NCI-H82 treated with DMSO at 0.1 percent for 48 hours (cell line): ENCODE measurements around the gene OAS2.
"Not testable (repeated sequence)": the region's sequence is repeated elsewhere in the genome, so short reads cannot be mapped to it uniquely, and the experiment has no call there.

Experiments
- DNase-seq: peaks from one replicate; lab custom pipeline; 2025; ENCODE audit not compliant: unreplicated experiment; lab: John Stamatoyannopoulos, UW

The OAS2 gene

DNA sequence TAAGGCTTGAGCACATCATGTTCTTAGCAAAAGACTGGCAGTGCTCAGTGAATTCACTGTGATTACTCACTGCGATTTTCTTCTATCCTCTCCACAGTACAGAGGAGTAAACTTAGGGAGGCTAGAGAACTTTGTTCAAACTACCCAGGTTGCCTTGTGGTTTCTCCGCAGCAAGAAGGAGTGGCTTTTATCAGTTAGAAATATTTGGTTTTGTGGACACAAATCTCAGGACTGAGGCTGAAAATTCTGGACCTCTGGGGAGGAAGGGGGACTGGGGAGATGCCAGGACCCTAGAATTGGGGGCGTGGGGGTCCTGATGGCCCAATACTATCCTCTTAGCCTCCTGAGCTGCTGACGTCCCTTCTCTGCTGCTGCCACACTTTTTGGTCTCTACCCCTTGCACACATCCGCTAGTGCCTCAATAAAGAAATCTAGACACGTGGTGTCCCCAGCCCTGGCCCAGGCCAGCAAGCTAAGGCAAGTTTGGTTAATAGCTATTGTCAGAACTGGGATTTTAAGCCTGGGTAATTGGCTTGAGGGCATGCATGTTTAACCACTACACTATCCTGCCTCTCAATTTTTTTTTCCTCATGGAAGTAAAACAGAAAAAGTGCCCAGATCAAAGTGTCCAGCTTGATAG is 842 bp downstream of the OAS2 start:
- DNase-seq = no peak

DNA sequence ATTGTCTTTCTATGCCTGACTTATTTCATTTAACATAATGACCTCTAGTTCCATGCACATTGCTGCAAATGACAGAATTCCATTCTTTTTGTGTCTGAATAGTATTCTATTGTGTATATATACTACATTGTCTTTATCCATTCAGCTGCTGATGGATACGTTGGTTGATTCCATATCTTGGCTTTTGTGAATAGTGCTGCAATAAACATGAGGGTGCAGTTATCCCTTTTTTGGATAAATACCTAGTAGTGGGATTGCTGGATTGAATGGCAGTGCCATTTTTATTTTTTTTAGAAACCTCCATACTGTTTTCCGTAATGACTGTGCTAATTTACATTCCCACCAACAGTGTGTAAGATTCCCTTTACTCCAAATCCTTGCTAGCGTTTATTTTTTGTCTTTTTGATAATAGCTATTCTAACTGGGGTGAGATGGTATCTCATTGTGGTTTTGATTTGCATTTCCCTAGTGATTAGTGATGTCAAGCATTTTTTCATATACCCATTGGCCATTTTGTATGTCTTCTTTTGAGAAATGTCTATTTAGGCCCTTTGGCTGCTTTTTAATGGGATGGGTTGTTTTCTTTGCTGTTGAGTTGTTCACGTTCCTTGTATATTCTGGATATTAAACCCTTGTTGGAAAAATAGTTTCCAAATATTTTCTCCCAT is 2.3 kb downstream of the OAS2 start:
- no peak for DNase-seq

DNA sequence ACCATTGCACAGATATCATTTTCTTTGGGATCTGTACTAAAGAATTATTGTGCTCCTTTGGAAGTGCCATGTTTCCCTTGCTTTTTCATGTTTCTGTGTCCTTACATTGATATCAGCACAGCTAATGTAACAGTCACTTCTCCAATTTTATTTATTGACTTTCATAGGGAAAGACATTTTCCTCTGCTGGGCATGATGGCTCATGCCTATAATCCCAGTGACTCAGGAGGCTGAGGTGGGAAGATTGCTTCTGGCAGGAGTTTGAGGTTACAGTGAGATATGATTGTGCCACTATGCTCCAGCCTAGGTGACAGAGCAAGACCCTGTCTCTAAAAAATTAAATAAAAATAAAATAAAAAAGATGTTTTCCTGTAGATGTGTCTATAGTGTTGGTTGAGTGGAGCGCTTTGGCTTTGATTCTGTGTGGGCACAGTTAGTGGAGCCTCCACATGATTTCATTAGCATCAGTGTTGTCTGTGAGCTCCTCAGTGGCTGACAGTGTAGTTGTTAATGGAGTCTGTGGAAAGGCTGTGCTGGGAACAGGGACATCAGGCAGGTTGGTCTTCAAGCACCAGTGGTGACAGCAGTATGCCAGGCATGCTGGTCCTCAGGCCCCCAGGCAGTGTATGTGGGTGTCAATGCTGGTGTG is 7.4 kb downstream of the OAS2 start:
- DNase-seq = no peak

DNA sequence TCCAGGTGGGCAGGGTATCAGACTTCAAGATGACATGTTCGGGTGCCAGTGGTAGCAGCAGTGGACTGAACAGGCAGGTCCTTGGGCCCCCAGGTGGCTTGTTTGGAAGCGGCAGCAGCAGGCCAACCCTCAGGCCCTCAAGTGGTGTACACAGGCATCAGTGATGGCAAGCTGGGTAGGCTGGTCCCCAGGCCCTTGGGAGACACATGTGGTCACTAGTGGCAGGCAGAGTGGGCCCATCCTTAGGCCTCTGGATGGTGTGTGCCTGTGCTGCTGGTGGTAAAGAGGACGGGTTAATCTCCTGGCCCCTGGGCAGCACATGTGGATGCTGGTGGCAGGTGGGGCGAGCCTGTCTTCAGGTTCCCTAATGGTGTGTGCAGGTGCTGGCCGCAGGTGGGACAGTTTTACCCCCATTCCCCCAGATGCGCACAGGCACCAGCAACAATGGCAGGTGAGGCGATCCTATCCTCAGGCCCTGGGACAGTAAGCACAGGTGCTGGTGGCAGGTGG is 8.0 kb downstream of the OAS2 start:
- DNase-seq = no peak

DNA sequence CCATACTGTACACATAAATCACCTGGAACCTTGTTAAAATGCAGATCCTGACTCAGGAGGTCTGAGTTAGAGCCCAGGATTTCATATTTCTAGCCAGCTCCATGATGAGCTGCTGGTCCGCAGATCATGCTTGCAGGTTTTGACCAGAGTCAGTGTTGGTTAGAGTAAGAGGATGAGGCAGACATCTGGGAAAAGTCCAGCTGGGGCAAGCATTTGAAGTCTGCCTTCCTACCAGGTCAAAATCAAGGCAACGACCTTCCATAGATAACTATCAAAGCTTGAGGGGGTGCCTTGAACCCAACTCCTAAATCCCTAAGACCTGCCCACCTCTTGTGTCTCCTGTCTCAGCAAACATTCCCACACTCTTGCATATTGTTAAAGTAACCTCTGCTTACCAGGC is 9.2 kb downstream of the OAS2 start:
- DNase-seq = no peak

DNA sequence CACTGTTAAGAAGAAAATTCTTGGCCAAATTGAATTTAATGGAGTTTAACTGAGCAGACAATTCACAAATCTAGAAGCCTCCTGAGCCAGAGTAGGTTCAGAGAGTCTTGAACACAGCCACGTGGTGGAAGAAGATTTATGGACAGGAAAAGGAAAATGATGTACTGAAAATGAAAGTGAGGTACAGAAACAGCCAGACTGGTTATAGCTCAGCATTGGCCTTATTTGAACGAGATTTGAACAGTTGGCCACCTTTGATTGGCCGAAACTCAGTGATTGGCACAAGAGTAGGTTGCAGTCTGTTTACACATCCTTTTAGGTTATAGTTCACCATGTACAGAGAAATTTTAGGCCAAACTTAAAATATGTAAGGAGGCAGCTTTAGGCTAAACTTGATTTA is 9.9 kb downstream of the OAS2 start:
- DNase-seq = no peak

DNA sequence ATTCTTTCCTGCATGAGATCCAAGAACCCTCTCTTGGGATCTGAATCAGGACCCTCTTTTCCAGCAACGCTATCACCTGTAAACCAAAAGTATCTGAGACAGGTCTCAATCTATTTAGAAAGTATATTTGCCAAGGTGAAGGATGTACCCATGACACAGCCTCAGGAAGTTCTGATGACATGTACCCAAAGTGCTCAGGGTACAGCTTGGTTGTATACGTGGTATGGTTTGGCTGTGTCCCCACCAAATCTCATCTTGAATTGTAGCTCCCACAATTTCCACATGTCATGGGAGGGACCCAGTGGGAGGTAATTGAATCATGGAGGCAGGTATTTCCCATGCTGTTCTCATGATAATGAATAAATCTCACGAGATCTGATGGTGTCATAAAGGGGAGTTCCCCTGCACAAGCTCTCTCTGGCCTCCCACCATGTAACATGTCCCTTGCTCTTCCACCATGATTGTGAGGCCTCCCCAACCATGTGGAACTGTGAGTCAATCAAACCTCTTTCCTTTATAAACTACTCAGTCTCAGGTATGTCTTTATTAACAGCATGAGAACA is 10.6 kb downstream of the OAS2 start:
- not testable (repeated sequence) for DNase-seq

DNA sequence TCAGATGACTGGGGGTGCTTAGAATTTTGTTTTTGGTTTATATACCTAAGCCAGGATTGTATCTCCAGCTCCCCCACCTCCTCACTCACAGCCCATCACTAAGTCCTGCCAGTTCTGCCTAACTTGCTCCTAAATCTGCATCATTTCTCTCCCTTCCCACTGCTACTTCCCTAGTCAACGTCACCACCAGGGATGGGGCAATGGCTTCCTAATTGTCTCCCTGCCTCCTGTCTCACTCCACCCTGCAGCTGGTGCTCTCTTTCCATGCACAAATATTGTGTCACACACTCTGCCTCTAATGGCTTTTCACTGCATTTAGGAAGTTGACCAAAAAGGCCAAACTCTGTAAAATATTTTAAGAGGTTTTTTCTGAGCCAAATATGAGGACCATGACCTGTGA is 11.5 kb downstream of the OAS2 start:
- no peak for DNase-seq

DNA sequence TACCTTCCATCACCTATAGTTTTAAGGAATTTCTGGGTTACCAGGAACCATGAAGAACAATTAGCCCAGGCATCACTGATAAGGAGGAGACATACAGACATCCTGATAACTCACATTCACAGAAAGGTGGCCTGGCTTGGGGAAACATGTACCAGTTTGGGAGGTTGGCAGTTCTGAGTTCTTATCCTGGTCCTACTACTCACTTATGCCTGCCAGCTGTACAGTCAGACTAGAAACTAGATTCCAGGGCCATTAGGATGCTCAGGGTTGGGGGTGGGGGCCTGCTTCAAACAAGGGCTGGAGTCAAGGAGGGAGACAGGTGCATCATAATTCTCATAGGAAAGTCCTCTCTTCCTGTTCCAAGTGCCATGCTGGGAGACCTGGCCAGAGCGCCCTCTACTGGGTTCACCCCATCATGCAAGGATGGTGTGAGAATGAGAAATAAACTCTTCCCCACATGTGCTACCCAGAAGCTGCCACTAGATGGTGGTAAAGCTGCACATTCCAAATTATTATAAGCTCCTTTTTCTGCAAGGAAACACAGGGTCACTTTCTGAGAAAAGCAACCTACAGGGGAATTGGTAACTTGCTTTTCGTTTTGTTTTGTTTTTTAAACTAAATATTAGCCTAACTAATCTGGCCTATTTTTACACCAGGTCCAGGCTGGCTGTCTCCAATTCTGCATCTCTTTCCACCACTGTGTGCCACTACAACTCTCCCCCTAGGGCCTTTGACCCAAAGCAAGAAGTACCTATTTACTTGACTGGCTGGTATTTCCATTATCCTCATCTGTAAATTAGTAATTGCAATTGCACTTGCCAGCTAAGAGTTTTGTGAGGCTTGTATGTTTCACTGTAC is 14.5 kb downstream of the OAS2 start:
- DNase-seq = peak; percentile 1

DNA sequence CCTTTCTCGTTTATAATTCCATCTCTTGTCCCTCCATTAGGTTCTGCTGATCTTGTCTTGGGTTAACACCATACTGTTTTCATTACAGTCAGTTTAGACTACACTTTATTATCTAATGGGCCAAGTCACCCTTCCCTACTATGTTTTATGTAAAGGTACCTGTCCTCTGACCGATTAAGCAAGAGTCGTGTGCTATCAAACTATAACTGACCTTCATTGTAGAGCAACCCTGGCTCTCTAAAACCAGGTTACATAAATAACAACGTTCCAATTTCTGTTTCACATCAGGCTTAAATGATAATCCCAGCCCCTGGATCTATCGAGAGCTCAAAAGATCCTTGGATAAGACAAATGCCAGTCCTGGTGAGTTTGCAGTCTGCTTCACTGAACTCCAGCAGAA is 16.7 kb downstream of the OAS2 start:
- DNase-seq = no peak

DNA sequence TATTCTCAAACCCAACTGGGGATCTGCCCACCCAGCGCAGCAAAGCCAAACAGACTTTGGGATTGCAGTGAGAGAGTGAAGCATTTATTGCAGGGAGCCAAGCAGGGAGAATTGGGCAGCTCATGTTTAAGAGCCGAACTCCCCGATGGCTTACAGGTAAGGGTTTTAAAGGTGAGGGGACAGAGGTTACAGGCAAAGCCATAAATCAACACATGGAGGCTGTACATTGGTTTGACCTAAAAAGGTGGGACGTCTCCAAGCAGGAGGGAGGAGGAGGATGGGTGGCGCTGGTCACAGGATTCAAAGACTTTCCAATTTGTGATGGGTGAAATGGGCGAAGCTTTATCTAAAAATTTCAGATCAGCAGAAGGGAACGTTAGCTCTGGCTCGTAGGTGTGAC is 18.2 kb downstream of the OAS2 start:
- DNase-seq = no peak

DNA sequence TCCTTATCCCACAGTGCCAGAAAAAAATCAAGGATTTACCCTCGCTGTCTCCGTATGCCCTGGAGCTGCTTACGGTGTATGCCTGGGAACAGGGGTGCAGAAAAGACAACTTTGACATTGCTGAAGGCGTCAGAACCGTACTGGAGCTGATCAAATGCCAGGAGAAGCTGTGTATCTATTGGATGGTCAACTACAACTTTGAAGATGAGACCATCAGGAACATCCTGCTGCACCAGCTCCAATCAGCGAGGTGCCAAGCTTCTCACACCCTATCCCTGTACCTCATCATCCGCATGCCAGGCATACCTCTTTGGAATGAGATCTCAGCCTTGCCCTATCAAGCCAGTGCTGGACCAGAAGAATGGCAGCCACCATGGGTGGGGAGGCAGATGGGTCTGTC is 19.2 kb downstream of the OAS2 start:
- no peak for DNase-seq

DNA sequence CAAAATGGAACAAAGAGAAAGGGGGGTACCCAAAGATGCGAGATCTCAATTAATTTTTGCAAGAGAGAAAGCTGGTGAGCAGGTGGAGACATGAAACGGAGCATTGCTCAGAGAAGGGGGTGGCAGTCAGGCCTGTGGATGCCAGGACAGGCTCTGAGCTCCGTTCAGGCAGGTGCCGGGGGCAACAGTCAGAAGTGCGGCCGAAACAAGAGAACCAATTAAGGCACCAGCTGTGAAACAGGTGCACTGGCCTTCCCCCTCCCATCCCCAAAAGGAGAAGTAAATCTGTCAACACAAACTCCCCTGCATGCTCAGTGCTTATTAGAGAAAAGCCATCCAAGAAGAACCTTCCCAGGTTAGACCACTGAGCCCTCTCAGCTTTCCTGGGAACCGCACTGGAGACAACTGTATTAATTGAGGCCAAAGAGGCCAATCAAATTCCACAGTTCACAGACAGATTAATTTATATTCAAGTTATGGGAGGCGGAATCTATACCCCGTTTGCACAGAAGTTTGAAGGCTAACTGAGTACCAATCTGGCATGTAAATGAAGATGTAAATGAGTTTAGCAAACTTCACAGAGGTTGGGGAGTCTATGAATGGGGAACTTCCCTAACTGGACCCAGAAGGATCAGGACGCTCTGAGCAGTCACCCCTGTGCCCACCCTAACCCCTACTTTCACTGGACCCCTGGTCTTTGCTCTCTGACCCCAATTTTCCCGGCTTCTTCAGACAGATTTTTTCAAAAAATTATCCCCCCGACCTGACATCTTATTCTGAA is 20.9 kb downstream of the OAS2 start:
- DNase-seq = no peak

DNA sequence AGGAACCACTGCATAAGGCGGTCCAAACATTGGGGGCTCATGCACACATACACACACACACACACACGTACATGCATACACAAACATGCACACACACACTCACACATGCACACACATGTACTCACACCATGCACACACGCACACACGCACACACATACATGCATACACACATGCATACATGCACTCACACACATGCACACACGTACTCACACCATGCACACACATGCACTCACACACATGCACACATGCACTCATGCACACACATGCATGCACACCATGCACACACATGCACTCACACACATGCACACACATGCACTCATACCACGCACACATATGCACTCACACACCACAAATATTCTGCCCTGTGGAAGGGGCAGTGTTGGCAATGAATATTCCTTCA is 22.1 kb downstream of the OAS2 start:
- no peak for DNase-seq

DNA sequence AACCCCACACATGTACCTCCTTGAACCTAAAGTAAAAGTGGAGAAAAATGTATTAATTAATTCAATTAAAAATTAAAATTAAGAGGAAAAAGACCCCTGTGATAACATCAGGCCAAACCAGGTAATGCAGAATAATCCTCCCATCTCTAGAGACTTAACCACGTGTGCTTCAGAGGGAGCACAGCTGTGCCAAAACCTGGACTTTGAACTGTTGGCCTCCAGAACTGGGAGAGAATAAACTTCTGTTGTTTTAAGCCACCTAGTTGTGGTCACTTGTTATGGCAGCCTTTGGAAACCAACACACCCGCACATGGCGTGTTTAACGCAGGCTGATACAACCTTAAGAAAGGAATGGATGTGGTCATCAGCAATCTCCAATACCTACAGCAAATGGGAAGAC is 23.8 kb downstream of the OAS2 start:
- no peak for DNase-seq

DNA sequence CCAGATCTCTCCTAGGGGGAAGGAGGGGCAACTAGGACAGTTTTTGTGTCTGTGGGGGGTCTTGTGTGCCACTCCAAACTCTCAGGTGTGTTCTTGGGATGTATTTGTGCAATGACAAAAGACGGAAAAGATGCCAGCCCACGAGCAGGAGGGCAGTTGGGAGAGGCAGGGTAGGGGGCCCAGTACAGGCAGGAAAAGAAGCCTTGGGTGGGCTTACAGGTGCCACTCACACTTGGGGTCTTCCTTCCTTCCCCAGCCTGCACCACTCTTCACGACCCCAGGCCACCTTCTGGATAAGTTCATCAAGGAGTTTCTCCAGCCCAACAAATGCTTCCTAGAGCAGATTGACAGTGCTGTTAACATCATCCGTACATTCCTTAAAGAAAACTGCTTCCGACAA is 24.4 kb downstream of the OAS2 start:
- DNase-seq = no peak

DNA sequence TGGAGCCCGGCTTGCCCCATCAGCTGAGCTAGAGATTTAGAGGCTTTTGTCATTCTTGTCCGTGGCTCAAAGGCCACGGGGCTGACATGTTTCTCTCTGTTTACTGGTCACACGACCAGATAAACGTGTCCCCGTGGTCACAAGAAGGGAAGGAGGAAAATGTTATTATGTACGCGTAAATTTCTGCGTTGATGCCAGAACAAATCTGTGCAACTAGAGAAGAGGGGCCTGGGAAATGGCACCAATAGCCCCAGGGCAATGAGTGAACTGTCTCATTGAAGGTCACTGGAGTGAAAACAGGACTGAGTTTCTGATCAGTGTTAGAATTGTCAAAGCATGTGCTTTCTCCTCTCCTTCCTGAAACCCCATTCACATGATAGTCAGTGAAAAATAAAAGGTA is 25.3 kb downstream of the OAS2 start:
- DNase-seq = no peak

DNA sequence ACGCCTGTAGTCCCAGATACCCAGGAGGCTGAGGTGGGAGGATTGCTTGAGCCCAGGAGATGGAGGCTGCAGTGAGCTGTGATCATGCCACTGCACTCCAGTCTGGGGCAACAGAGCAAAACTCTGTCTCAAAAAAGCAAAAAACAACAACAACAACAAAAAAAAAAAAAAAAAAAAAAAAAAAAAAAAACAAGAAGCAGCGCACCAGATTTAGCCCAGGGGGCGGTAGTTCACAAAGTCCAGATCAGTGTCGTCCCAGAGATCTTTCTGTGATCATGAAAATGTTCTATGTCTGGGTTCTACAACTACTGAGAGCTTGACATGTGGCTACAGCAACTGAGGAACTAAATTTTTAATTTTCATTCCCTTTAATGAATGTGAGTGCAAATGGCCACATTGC is 27.4 kb downstream of the OAS2 start:
- DNase-seq = no peak

DNA sequence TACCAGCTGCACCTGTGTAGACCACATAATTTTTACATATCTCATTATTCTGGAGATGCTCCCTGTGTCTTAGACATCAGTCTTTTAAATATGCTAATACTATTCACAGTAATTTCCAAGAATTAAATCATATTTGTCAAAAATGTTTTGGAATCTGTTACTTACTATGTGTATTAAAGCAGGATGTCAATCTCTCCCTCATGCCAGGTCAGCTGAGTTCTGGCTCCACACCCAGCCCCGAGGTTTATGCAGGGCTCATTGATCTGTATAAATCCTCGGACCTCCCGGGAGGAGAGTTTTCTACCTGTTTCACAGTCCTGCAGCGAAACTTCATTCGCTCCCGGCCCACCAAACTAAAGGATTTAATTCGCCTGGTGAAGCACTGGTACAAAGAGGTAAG is 27.9 kb downstream of the OAS2 start:
- no peak for DNase-seq

DNA sequence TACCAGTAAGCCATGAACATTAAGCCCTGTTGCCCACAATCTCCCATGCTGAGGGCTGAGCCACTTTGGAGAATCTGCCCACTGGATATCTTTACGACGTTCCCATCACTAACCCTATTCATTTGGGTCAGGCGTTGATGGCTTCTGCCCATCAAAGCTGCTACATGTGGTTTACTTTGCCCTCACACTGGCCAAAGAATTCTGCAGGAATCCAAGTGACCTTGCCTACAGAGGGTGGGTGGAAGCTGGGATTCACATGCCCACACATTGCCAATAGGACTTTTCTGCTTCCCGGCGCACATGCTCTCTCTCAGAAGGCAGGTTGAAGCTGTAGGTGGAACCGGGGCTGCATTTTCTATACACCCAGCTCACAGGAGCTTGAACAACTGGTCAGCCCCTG is 28.3 kb downstream of the OAS2 start:
- no peak for DNase-seq
